Cardiac muscle cell (in vitro differentiated cells and primary cell): ENCODE measurements around the gene APOBEC3B. TPM values are rescaled to one million over a fixed set of nuclear protein-coding genes. Genes with fewer than 3 reads are reported as not detected.
"Not testable (repeated sequence)": the region's sequence is repeated elsewhere in the genome, so short reads cannot be mapped to it uniquely, and the experiment has no call there.

Experiments used
- DNase-seq, 2 donors: peaks; one replicate each; pipeline versions ENCODE4 v3.0.0 to v3.0.0-alpha.2; 2010 to 2017; ENCODE audit warnings: low read depth in 1 of 2, low spot score in 1 of 2
- H3K27ac ChIP-seq: fragments of 200-600 bp; sonication (generic); 2 replicates; pipeline ENCODE4 v1.5.1; 2016
- H3K27me3 ChIP-seq: fragments of 200-600 bp; sonication (generic); 2 replicates; pipeline ENCODE4 v1.6.0; 2016; ENCODE audit warnings: control low read depth
- H3K36me3 ChIP-seq: fragments of 200-600 bp; sonication (generic); 2 replicates; pipeline ENCODE4 v1.5.1; 2016; ENCODE audit warnings: control low read depth
- H3K4me1 ChIP-seq: fragments of 200-600 bp; sonication (generic); 2 replicates; pipeline ENCODE4 v1.8.1; 2017; ENCODE audit warnings: low read depth, mild to moderate bottlenecking, mixed run types
- H3K4me3 ChIP-seq: fragments of 200-600 bp; sonication (generic); 2 replicates; pipeline ENCODE4 v1.5.1; 2016; ENCODE audit warnings: mild to moderate bottlenecking
- H3K9me3 ChIP-seq: fragments of 200-600 bp; sonication (generic); 2 replicates; pipeline ENCODE4 v1.5.1; 2017; ENCODE audit warnings: low read depth, mild to moderate bottlenecking, control low read depth
- CTCF ChIP-seq: IDR thresholded peaks from 2 replicates; pipeline ENCODE4 v1.5.1; 2012; ENCODE audit warnings: low read depth, mild to moderate bottlenecking, low read length
- polyA plus RNA-seq: library from polyadenylated mRNA; unstranded; fragments of >200 nt; fragmentation: Nextera tagmentation; extraction: Ambion mirVana; gene quantifications from 2 replicates; pipeline ENCODE4 v1.2.1, GENCODE V29; 2016
- total RNA-seq: library from RNA; depleted of rRNA; stranded (reverse); fragments of >200 nt; gene quantifications from 2 replicates; pipeline ENCODE4 v1.2.3, GENCODE V29; 2016

Gene APOBEC3B
- total and polyA plus RNA-seq, 2 experiments from 2014 or later = 6.5 to 6.8 TPM

GRCh38 chr22:38989466-38989865 lies 7.3 kb downstream of the APOBEC3B start:
- Histone ChIP-seq H3K9me3 (no peaks in the 10 kb centered on the region), H3K27ac (no peak overlapping the region), H3K36me3 (no peaks in the 10 kb centered on the region), H3K4me1 (peaks cover 3% of the 10 kb centered on the region), H3K4me3 (no peak overlapping the region), H3K27me3 (no peaks in the 10 kb centered on the region)
- no peak for TF ChIP-seq CTCF
- DNase-seq = no peak

GRCh38 chr22:38992871-38993371 lies 10.8 kb downstream of the APOBEC3B start:
- peak in 1 of 2 donors; percentile 78 for DNase-seq
- H3K4me1 ChIP-seq, H3K27me3 ChIP-seq, H3K36me3 ChIP-seq, H3K9me3 ChIP-seq, H3K4me3 ChIP-seq: not testable (repeated sequence)
- peak overlapping the region; percentile 66 for H3K27ac ChIP-seq

GRCh38 chr22:38996105-38996504 lies 14.0 kb downstream of the APOBEC3B start:
- no peak for TF ChIP-seq CTCF
- no peak overlapping the region for H3K4me3 ChIP-seq
- no peak overlapping the region for H3K27ac ChIP-seq
- peaks cover 3% of the 10 kb centered on the region for H3K4me1 ChIP-seq
- no peaks in the 10 kb centered on the region for H3K27me3 ChIP-seq
- no peaks in the 10 kb centered on the region for H3K9me3 ChIP-seq
- H3K36me3 ChIP-seq = no peaks in the 10 kb centered on the region
- no peak for DNase-seq

GRCh38 chr22:38997518-38997917 lies 15.4 kb downstream of the APOBEC3B start:
- Histone ChIP-seq H3K9me3 (no peaks in the 10 kb centered on the region), H3K27me3 (no peaks in the 10 kb centered on the region), H3K36me3 (no peaks in the 10 kb centered on the region), H3K4me1 (peaks cover 3% of the 10 kb centered on the region), H3K27ac (no peak overlapping the region), H3K4me3 (no peak overlapping the region)
- TF ChIP-seq CTCF = no peak
- no peak for DNase-seq

- H3K36me3 ChIP-seq = no peaks in the 10 kb centered on the region
- peak; percentile 72 for TF ChIP-seq CTCF
- no peaks in the 10 kb centered on the region for H3K27me3 ChIP-seq
- H3K27ac ChIP-seq = peak overlapping the region; percentile 5
- H3K9me3 ChIP-seq = no peaks in the 10 kb centered on the region
- peak; percentile 77 to 91 for DNase-seq
- H3K4me3 ChIP-seq = no peak overlapping the region
- no peaks in the 10 kb centered on the region for H3K4me1 ChIP-seq
These were observed 21.1 kb downstream of the APOBEC3B start for GRCh38 chr22:39003165-39003638.

GRCh38 chr22:39007177-39007576 lies 25.0 kb downstream of the APOBEC3B start:
- Histone ChIP-seq H3K9me3 (no peaks in the 10 kb centered on the region), H3K4me1 (no peaks in the 10 kb centered on the region), H3K36me3 (no peaks in the 10 kb centered on the region), H3K4me3 (no peak overlapping the region), H3K27me3 (no peaks in the 10 kb centered on the region), H3K27ac (no peak overlapping the region)
- DNase-seq = no peak
- TF ChIP-seq CTCF = no peak

GRCh38 chr22:39008271-39008850 lies 26.2 kb downstream of the APOBEC3B start:
- not testable (repeated sequence) for H3K36me3 ChIP-seq, H3K9me3 ChIP-seq, DNase-seq, H3K27ac ChIP-seq, H3K27me3 ChIP-seq, H3K4me1 ChIP-seq, H3K4me3 ChIP-seq
